HG02840 (cell line): ENCODE data around the gene GLMP.
"Not testable (repeated sequence)": the region's sequence is repeated elsewhere in the genome, so short reads cannot be mapped to it uniquely, and the experiment has no call there.

ENCODE experiments used
- ATAC-seq: cut with Tn5 transposase; IDR thresholded peaks from one replicate; pipeline ENCODE4 v1.9.1; 2021; ENCODE audit warnings: mild to moderate bottlenecking, moderate library complexity, moderate number of reproducible peaks; ENCODE audit not compliant: unreplicated experiment, low FRiP score

Gene GLMP

GRCh38 chr1:156295391-156295947 lies at the start of gene GLMP:
Gene GLMP, minus strand, starts transcription at chr1:156295679. Its CDS starts 34 bp downstream, at chr1:156295645.
- ATAC-seq: no peak

- no peak for ATAC-seq
These were observed 48.9 kb upstream of the GLMP start for GRCh38 chr1:156344409-156344808.

GRCh38 chr1:156342166-156342955 lies 46.9 kb upstream of the GLMP start:
- ATAC-seq: no peak

GRCh38 chr1:156338180-156338976 lies 42.9 kb upstream of the GLMP start, which contains the start of the genes CCT3 and TSACC:
Gene CCT3, minus strand, starts transcription at chr1:156338292. Its CDS starts 108 bp downstream, at chr1:156338184.
Gene TSACC, plus strand, starts transcription at chr1:156338526. Its CDS starts 1,232 bp downstream, at chr1:156339758.
- peak; percentile 89 for ATAC-seq

DNA sequence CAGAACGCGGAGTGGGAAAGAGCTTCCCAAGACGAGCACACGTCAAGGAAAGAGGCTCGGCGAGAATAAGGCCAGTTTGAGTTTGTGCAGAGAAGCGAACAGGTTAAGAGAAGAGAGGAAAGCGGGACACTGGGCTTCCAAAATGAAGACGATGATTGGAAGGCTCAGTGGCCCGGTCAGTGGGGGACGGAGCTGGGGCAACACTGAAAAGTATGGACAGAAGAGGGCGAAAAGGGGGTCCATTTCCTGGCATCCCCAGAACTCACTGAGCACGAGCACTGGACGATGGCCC lies 42.4 kb upstream of the GLMP start:
- ATAC-seq: peak; percentile 3

DNA sequence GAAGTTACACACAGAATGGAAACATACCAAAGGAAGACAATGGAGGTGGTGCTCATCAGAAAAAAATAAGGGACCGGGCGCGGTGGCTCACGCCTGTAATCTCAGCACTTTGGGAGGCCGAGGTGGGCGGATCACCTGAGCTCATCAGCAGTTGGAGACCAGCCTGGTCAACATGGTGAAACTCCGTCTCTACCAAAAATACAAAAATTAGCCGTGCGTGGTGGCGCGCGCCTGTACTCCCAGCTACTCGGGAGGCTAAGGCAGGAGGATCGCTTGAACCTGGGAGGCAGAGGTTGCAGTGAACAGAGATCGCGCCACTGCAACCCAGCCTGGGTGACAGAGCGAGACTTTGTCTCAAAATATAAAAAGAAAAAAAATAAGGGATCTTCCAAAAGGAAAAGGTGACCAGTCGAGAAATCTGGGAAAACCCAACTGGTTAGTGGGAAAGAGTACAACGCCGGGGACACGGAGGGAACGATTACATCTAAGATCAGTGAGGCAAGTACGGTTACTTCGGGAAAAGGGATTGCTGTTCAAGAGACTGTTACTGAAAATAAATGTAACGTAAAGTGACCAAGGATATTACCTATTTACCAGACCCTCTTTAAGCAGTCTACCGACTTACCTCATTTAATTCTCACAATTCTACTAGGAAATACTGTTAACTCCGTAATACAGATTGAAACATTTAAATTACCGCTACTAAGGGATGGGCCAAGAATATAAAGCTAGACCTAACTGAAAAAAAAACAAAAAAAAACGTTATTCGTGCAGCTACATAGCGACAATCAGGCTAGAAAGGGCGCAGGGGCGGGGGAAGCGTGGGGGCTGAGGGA lies 41.8 kb upstream of the GLMP start:
- no peak for ATAC-seq

- ATAC-seq: no peak
These were observed 40.8 kb upstream of the GLMP start for GRCh38 chr1:156336242-156336641.

DNA sequence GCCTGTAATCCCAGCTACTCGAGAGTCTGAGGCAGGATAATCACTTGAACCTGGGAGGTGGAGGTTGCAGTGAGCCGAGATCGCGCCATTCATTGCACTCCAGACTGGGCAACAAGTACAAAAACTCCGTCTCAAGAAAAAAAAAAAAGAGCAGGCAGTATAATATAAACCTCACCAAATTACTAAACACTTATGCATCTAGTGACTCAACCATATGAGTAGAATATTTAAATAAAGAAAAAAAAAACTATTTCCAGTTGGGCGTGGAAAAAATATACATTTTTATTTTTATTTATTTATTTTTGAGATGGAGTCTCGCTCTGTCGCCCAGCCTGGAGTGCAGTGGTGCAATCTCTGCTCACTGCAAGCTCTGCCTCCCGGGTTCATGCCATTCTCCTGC lies 27.7 kb upstream of the GLMP start:
- ATAC-seq: not testable (repeated sequence)

DNA sequence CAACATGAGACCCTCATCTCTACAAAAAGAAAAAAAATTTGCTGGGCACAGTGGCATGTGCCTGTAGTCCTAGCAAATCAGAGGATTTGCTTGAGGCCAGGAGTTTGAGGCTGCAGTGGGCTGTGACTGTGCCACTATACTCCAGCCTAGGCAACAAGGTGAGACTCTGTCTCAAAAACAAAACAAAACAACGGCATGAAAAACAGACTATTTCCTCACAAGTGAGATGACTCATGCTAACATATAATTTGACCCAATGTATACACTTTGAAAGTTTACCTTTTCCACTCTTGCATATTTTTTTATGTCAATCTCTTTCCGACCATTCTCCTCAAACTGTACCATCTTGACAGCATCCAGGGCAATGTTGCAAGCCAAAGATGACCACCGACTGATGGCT lies 25.1 kb upstream of the GLMP start:
- ATAC-seq: no peak

GRCh38 chr1:156319664-156320063 lies 24.2 kb upstream of the GLMP start:
- ATAC-seq: no peak

DNA sequence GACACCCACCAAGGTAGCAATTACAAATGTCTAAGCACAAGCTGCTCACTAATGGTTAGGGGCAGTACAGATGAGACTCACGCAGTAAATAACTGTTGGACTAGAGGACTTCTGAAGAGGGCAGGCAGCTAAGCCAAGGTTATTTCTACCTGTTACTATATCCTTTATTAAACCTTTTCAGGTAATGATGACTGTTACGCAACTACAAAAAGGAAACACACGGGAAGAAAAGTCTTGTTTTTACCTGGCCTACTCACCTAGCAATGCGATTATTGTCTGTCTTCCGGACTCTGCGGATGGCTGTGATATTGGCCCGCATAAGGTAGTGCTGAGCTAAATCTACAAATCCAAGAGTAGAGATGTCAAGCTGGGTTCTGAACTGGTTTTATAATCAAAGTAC lies 21.4 kb upstream of the GLMP start:
- ATAC-seq: no peak

- no peak for ATAC-seq
These were observed 15.5 kb upstream of the GLMP start for GRCh38 chr1:156310962-156311361.

GRCh38 chr1:156308078-156308477 lies 12.6 kb upstream of the GLMP start:
- no peak for ATAC-seq

DNA sequence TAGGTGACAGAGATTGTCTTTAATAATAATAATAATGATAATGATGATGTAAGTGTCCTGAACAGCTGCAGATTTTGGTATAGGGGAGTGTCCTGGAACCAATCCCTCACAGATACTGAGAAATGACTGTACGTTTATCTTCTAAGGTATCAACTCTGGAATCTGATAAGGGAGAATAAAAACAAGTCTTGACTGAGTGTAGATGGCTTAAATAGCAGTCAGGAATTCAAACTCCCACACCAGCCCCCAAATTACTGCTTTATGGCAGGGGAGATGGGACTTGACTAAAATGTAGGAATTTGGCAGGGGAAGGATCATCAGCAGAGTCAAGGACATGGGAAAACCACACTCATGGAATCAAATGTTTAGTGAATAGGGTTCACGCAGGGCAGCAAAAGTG lies 9.7 kb upstream of the GLMP start:
- no peak for ATAC-seq

GRCh38 chr1:156303241-156303640 lies 7.8 kb upstream of the GLMP start:
- ATAC-seq: no peak

DNA sequence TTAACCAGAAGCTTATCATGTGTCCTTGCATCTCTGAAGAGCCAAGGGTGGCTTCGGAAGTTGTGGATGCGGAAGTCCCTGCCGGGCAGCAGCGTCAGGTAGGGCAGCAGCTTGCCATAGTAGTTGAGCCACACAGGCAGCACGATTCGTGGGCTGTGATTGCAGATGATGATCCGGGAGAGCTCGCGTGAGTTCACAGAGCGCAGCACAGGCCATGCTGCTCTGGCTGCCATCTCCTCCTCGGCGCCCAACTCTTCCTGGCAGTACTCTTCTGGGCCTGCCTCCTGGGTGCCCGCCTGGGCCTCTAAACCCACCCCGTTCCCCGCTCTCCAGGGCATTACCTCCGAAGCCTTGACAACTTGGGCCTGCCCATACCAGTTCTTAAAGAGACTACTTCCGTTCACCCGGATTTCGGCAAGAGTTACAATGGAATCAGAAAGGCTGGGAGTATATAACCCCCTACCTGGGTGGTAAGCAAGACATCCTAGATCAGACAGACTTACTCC lies 3.4 kb upstream of the GLMP start, which contains the start of gene VHLL:
TSS of gene VHLL (minus strand) at position 456 of the 506 bp plus-strand sequence. CDS start at position 338, 118 bp downstream.
- ATAC-seq: no peak

DNA sequence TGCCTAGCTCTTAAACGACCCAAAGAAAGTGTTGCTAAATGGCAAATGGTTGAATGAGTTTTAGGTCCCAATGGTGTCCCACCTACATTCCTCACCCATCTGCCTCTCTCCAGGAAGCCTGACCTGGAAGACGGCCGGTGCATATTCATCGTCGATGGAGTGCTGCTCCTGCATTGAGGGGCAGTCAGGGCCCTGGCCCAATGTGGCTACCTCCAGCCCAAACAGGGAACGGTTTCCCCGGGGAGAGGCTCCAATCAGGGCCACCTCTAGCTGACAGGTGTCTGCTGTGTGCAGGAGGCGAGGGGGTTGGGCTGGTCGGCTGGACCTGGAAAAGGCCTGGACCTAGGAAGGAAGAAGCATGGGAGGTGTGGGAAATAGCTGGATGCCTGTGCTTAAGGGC lies 1.6 kb downstream of the GLMP start:
- ATAC-seq: no peak

GRCh38 chr1:156293098-156293434 lies 2.4 kb downstream of the GLMP start:
- no peak for ATAC-seq

GRCh38 chr1:156291226-156292061 lies 4.0 kb downstream of the GLMP start:
- ATAC-seq: no peak
